ENCODE results near the gene NMT1. TPM values are rescaled to one million over a fixed set of nuclear protein-coding genes. Genes with fewer than 3 reads are reported as not detected.

Gene NMT1
- total and polyA plus RNA-seq, 2 experiments from 2014 or later, result 95.6 to 298 TPM

DNA sequence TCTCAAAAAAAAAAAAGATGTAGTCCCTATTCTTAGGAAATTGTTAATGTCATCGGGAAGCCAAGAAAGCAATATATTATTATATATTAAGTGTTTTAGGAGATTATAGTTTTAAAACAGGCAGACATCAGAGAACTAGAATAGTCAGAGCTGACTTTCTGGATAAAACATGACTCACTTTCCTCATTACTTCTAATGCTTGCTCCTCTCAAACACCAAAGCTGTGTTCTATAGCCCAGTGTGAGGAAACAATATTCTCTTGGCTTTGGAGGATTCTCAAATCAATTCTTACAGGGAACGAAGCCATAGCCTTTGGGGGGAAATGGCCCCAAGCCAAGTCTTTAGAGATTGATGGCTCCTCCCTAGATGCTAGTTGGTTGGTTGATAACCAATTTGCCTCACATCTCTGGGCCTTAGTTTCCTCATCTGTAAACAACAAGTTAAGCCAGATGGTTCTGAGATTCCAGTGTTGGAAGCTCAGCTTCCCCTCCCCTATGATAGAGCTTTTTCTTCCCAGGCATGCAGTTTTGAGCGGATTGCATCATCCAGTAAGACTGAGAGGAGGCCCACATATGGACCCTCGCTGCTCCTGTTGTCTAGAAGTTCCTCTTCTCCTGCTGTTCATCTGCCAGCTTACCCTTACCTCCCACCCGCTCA lies 12.4 kb downstream of the NMT1 start:
- Histone ChIP-seq H3K4me1 (ENCODE audit: insufficient read depth) (no peaks in the 10 kb centered on the region), H3K4me2 (no peak overlapping the region), H3K4me3 (no peak overlapping the region), H4K20me1 (replicated peaks; ENCODE audit: insufficient read depth) (peaks cover 29% of the 10 kb centered on the region), H3K79me2 (replicated peaks; ENCODE audit: insufficient read depth) (peaks cover 98% of the 10 kb centered on the region), H3K9me2 (ENCODE audit: insufficient read depth) (no peaks in the 10 kb centered on the region), H3K27me3 (ENCODE audit: insufficient read depth) (no peaks in the 10 kb centered on the region), H3K27ac (ENCODE audit: low read depth) (peak overlapping the region; percentile 51; the same call in 1 of the 2 replicates), H3F3A (replicated peaks; ENCODE audit: low read depth) (0 out of 2 replicates have a peak, but pooled peaks cover 4% of the 10 kb centered on the region), H2AFZ (no peak overlapping the region), H3K36me3 (ENCODE audit: insufficient read depth) (0 out of 2 replicates have a peak, but pooled peaks cover 9% of the 10 kb centered on the region)
- DNase-seq (ENCODE audit: low spot score), result no peak
- H3K27ac Mint-ChIP-seq, result peak overlapping the region; percentile 82
- TF ChIP-seq, protein P1, sequence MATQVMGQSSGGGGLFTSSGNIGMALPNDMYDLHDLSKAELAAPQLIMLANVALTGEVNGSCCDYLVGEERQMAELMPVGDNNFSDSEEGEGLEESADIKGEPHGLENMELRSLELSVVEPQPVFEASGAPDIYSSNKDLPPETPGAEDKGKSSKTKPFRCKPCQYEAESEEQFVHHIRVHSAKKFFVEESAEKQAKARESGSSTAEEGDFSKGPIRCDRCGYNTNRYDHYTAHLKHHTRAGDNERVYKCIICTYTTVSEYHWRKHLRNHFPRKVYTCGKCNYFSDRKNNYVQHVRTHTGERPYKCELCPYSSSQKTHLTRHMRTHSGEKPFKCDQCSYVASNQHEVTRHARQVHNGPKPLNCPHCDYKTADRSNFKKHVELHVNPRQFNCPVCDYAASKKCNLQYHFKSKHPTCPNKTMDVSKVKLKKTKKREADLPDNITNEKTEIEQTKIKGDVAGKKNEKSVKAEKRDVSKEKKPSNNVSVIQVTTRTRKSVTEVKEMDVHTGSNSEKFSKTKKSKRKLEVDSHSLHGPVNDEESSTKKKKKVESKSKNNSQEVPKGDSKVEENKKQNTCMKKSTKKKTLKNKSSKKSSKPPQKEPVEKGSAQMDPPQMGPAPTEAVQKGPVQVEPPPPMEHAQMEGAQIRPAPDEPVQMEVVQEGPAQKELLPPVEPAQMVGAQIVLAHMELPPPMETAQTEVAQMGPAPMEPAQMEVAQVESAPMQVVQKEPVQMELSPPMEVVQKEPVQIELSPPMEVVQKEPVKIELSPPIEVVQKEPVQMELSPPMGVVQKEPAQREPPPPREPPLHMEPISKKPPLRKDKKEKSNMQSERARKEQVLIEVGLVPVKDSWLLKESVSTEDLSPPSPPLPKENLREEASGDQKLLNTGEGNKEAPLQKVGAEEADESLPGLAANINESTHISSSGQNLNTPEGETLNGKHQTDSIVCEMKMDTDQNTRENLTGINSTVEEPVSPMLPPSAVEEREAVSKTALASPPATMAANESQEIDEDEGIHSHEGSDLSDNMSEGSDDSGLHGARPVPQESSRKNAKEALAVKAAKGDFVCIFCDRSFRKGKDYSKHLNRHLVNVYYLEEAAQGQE (IDR thresholded peaks at IDR 0.05; ENCODE audit: unreplicated experiment), result no peak
- TF ChIP-seq POLR2AphosphoS5 (IDR thresholded peaks at IDR 0.05; ENCODE audit: low read depth) (no peak), ZNF114 (CRISPR knock-in tag; IDR thresholded peaks at IDR 0.05) (no peak), NANOG (IDR thresholded peaks at IDR 0.05; ENCODE audit: borderline replicate concordance) (no peak), ZNF331 (CRISPR knock-in tag; IDR thresholded peaks at IDR 0.05; ENCODE audit: low read depth) (no peak), JUNB (IDR thresholded peaks at IDR 0.05; ENCODE audit: unreplicated experiment) (no peak), CREB1 (CRISPR knock-in tag; IDR thresholded peaks at IDR 0.05; ENCODE audit: low read depth) (no peak), EZH2 (IDR thresholded peaks at IDR 0.05; ENCODE audit: low read depth, unreplicated experiment) (no peak), STAT1 (IDR thresholded peaks at IDR 0.05; ENCODE audit: unreplicated experiment) (no peak), EZH2phosphoT487 (IDR thresholded peaks at IDR 0.05; ENCODE audit: unreplicated experiment) (no peak)
- TF ChIP-seq, protein P2, sequence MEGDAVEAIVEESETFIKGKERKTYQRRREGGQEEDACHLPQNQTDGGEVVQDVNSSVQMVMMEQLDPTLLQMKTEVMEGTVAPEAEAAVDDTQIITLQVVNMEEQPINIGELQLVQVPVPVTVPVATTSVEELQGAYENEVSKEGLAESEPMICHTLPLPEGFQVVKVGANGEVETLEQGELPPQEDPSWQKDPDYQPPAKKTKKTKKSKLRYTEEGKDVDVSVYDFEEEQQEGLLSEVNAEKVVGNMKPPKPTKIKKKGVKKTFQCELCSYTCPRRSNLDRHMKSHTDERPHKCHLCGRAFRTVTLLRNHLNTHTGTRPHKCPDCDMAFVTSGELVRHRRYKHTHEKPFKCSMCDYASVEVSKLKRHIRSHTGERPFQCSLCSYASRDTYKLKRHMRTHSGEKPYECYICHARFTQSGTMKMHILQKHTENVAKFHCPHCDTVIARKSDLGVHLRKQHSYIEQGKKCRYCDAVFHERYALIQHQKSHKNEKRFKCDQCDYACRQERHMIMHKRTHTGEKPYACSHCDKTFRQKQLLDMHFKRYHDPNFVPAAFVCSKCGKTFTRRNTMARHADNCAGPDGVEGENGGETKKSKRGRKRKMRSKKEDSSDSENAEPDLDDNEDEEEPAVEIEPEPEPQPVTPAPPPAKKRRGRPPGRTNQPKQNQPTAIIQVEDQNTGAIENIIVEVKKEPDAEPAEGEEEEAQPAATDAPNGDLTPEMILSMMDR (conservative IDR thresholded peaks at IDR 0.05; ENCODE audit: low read depth in 2 of 2), result no peak
- TF ChIP-seq, protein P3, sequence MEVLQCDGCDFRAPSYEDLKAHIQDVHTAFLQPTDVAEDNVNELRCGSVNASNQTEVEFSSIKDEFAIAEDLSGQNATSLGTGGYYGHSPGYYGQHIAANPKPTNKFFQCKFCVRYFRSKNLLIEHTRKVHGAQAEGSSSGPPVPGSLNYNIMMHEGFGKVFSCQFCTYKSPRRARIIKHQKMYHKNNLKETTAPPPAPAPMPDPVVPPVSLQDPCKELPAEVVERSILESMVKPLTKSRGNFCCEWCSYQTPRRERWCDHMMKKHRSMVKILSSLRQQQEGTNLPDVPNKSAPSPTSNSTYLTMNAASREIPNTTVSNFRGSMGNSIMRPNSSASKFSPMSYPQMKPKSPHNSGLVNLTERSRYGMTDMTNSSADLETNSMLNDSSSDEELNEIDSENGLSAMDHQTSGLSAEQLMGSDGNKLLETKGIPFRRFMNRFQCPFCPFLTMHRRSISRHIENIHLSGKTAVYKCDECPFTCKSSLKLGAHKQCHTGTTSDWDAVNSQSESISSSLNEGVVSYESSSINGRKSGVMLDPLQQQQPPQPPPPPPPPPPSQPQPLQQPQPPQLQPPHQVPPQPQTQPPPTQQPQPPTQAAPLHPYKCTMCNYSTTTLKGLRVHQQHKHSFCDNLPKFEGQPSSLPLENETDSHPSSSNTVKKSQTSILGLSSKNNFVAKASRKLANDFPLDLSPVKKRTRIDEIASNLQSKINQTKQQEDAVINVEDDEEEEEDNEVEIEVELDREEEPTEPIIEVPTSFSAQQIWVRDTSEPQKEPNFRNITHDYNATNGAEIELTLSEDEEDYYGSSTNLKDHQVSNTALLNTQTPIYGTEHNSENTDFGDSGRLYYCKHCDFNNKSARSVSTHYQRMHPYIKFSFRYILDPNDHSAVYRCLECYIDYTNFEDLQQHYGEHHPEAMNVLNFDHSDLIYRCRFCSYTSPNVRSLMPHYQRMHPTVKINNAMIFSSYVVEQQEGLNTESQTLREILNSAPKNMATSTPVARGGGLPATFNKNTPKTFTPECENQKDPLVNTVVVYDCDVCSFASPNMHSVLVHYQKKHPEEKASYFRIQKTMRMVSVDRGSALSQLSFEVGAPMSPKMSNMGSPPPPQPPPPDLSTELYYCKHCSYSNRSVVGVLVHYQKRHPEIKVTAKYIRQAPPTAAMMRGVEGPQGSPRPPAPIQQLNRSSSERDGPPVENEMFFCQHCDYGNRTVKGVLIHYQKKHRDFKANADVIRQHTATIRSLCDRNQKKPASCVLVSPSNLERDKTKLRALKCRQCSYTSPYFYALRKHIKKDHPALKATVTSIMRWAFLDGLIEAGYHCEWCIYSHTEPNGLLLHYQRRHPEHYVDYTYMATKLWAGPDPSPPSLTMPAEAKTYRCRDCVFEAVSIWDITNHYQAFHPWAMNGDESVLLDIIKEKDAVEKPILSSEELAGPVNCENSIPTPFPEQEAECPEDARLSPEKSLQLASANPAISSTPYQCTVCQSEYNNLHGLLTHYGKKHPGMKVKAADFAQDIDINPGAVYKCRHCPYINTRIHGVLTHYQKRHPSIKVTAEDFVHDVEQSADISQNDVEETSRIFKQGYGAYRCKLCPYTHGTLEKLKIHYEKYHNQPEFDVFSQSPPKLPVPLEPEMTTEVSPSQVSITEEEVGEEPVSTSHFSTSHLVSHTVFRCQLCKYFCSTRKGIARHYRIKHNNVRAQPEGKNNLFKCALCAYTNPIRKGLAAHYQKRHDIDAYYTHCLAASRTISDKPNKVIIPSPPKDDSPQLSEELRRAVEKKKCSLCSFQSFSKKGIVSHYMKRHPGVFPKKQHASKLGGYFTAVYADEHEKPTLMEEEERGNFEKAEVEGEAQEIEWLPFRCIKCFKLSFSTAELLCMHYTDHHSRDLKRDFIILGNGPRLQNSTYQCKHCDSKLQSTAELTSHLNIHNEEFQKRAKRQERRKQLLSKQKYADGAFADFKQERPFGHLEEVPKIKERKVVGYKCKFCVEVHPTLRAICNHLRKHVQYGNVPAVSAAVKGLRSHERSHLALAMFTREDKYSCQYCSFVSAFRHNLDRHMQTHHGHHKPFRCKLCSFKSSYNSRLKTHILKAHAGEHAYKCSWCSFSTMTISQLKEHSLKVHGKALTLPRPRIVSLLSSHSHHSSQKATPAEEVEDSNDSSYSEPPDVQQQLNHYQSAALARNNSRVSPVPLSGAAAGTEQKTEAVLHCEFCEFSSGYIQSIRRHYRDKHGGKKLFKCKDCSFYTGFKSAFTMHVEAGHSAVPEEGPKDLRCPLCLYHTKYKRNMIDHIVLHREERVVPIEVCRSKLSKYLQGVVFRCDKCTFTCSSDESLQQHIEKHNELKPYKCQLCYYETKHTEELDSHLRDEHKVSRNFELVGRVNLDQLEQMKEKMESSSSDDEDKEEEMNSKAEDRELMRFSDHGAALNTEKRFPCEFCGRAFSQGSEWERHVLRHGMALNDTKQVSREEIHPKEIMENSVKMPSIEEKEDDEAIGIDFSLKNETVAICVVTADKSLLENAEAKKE (CRISPR knock-in tag; IDR thresholded peaks at IDR 0.05), result no peak
- TF ChIP-seq, protein P4, sequence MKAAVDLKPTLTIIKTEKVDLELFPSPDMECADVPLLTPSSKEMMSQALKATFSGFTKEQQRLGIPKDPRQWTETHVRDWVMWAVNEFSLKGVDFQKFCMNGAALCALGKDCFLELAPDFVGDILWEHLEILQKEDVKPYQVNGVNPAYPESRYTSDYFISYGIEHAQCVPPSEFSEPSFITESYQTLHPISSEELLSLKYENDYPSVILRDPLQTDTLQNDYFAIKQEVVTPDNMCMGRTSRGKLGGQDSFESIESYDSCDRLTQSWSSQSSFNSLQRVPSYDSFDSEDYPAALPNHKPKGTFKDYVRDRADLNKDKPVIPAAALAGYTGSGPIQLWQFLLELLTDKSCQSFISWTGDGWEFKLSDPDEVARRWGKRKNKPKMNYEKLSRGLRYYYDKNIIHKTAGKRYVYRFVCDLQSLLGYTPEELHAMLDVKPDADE (IDR thresholded peaks at IDR 0.05), result no peak
- peaks cover 46% of the 10 kb centered on the region for H3K36me3 Mint-ChIP-seq (ENCODE audit: low read depth)
- H3K9me3 Mint-ChIP-seq, result no peaks in the 10 kb centered on the region
- no peak overlapping the region for H3K4me3 Mint-ChIP-seq
- H3K4me1 Mint-ChIP-seq, result peaks cover 4% of the 10 kb centered on the region; the same call in 2 of the 3 replicates
- no peak for ATAC-seq
- peaks cover 9% of the 10 kb centered on the region for H3K27me3 Mint-ChIP-seq (ENCODE audit: insufficient read depth, low read depth, poor library complexity)
